B cell (primary cell): ENCODE results near the gene BRD4.

Source experiments
- EZH2 ChIP-seq: IDR thresholded peaks from 2 replicates; pipeline ENCODE4 v1.6.1; 2012; ENCODE audit warnings: borderline replicate concordance, low read depth, mild to moderate bottlenecking, moderate library complexity, low read length; ENCODE audit not compliant: insufficient read depth, poor library complexity, severe bottlenecking
- TF ChIP-seq, protein P1 (sequence below): fragments of 200-600 bp; IDR thresholded peaks from one replicate; pipeline ENCODE4 v1.8.0; 2022; ENCODE audit warnings: antibody characterized with exemption, mild to moderate bottlenecking

GRCh38 chr19:15213715-15214381, 118.5 kb downstream of the BRD4 start:
- TF ChIP-seq, protein P1, sequence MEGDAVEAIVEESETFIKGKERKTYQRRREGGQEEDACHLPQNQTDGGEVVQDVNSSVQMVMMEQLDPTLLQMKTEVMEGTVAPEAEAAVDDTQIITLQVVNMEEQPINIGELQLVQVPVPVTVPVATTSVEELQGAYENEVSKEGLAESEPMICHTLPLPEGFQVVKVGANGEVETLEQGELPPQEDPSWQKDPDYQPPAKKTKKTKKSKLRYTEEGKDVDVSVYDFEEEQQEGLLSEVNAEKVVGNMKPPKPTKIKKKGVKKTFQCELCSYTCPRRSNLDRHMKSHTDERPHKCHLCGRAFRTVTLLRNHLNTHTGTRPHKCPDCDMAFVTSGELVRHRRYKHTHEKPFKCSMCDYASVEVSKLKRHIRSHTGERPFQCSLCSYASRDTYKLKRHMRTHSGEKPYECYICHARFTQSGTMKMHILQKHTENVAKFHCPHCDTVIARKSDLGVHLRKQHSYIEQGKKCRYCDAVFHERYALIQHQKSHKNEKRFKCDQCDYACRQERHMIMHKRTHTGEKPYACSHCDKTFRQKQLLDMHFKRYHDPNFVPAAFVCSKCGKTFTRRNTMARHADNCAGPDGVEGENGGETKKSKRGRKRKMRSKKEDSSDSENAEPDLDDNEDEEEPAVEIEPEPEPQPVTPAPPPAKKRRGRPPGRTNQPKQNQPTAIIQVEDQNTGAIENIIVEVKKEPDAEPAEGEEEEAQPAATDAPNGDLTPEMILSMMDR: no peak
- TF ChIP-seq EZH2: no peak
